H1 (cell line): ENCODE data around the gene RUNX1. TPM values are rescaled to one million over a fixed set of nuclear protein-coding genes. Genes with fewer than 3 reads are reported as not detected.

Source experiments
- BRCA1 ChIP-seq: IDR thresholded peaks from 2 replicates; pipeline ENCODE4 v1.6.1; 2012; ENCODE audit warnings: low read depth, low read length, improper control_type of control experiment
- CHD7 ChIP-seq: fragments of 300-600 bp; sonication (generic); IDR thresholded peaks from 2 replicates; pipeline ENCODE4 v1.7.1; 2012; ENCODE audit warnings: low read length, moderate library complexity, mild to moderate bottlenecking, inconsistent platforms; ENCODE audit not compliant: insufficient replicate concordance
- CTCF ChIP-seq, 3 experiments: IDR thresholded peaks; 1 replicate in 2 of 3; 2 replicates in 1 of 3; pipeline versions ENCODE4 v1.5.1 to v1.6.1; 2011; ENCODE audit warnings: low read length in 3 of 3, mild to moderate bottlenecking in 3 of 3, inconsistent platforms in 2 of 3, low read depth in 1 of 3, moderate library complexity in 1 of 3; ENCODE audit not compliant: insufficient read depth in 1 of 3; ENCODE audit errors: control extremely low read depth in 1 of 3
- POLR2AphosphoS5 ChIP-seq: IDR thresholded peaks from 2 replicates; pipeline ENCODE4 v1.6.1; 2011; ENCODE audit warnings: low read depth, low read length
- RAD21 ChIP-seq, 2 experiments: IDR thresholded peaks in 1 of 2; conservative IDR thresholded peaks in 1 of 2; 2 replicates each; pipeline ENCODE4 v1.6.1; 2011; ENCODE audit warnings: low read depth in 2 of 2, low read length in 2 of 2, improper control_type of control experiment in 1 of 2, inconsistent platforms in 1 of 2, mild to moderate bottlenecking in 1 of 2, moderate library complexity in 1 of 2
- polyA plus RNA-seq, 7 experiments: library from polyadenylated mRNA; depleted of rRNA in 3 of 7; stranded (reverse) in 5 of 7; unstranded in 2 of 7; fragments of >200 nt in 5 of 7; fragments of 200-250 nt in 2 of 7; gene quantifications; 1 replicate in 5 of 7; 2 replicates in 1 of 7; 4 replicates in 1 of 7; pipeline versions ENCODE4 v1.2.1 to v1.2.3, GENCODE V29; 2011 to 2013; ENCODE audit warnings: missing spikeins in 2 of 7, mixed read lengths in 2 of 7
- total RNA-seq: library from RNA; stranded (reverse); fragmentation: NEBNext Ultra II Directional; extraction: Animal tissue kit (Norgen Biotek cat#: 25700); gene quantifications from 2 replicates; pipeline ENCODE4 v1.2.1, GENCODE V29; 2021

The RUNX1 gene
- total and polyA plus RNA-seq, 2 of the 8 experiments (the other 6 are each of a cell fraction or from before 2014, with no cell fraction given): 0.20 to 0.60 TPM

GRCh38 chr21:35046880-35047229 lies 2.2 kb downstream of the RUNX1 start (continued):
- TF ChIP-seq CHD7 (no peak), RAD21 (IDR thresholded peaks at IDR 0.05 in 1 of 2, conservative IDR thresholded peaks at IDR 0.05 in 1 of 2; ENCODE audit: low read depth in 2 of 2, low read length in 2 of 2) (no peak), POLR2AphosphoS5 (no peak), BRCA1 (no peak), CTCF (IDR thresholded peaks at IDR 0.05; ENCODE audit: control extremely low read depth in 1 of 3, insufficient read depth in 1 of 3, low read depth in 1 of 3, low read length in 3 of 3) (no peak)
- TF ChIP-seq, all 59 proteins: peak for 0
